ENCODE measurements around the gene ZNF512. TPM values are rescaled to one million over a fixed set of nuclear protein-coding genes. Genes with fewer than 3 reads are reported as not detected.
A peak's percentile ranks its signal among the peaks of the same experiment; 100 is the strongest.

The ZNF512 gene
- total and polyA plus RNA-seq, 2 experiments from 2014 or later, result 20.7 to 38.6 TPM

- TF ChIP-seq CTCF (IDR thresholded peaks at IDR 0.05; ENCODE audit: low read depth, low read length), result no peak
- H3K4me3 ChIP-seq, result peak overlapping the region; percentile 72
- no peaks in the 10 kb centered on the region for H3K9me3 ChIP-seq (ENCODE audit: low read depth)
- no peak overlapping the region for H3K27ac ChIP-seq
- no peaks in the 10 kb centered on the region for H3K27me3 ChIP-seq
- DNase-seq (ENCODE audit: low read depth in 1 of 2, low spot score in 1 of 2), result peak in 1 of 2 donors; percentile 16
- H3K36me3 ChIP-seq, result no peaks in the 10 kb centered on the region
- H3K4me1 ChIP-seq (ENCODE audit: low read depth), result peaks cover 3% of the 10 kb centered on the region
Observed at GRCh38 chr2:27583390-27583915, 611 bp downstream of the ZNF512 start.

GRCh38 chr2:27584597-27584996 lies 1.8 kb downstream of the ZNF512 start:
- Histone ChIP-seq H3K4me1 (ENCODE audit: low read depth) (peaks cover 3% of the 10 kb centered on the region), H3K27ac (no peak overlapping the region), H3K4me3 (no peak overlapping the region), H3K9me3 (ENCODE audit: low read depth) (no peaks in the 10 kb centered on the region), H3K27me3 (no peaks in the 10 kb centered on the region), H3K36me3 (no peaks in the 10 kb centered on the region)
- DNase-seq (ENCODE audit: low read depth in 1 of 2, low spot score in 1 of 2), result no peak
- no peak for TF ChIP-seq CTCF (IDR thresholded peaks at IDR 0.05; ENCODE audit: low read depth, low read length)

- Histone ChIP-seq H3K4me3 (no peak overlapping the region), H3K27me3 (no peaks in the 10 kb centered on the region), H3K36me3 (no peaks in the 10 kb centered on the region), H3K27ac (no peak overlapping the region), H3K9me3 (ENCODE audit: low read depth) (no peaks in the 10 kb centered on the region), H3K4me1 (ENCODE audit: low read depth) (peaks cover 3% of the 10 kb centered on the region)
- no peak for TF ChIP-seq CTCF (IDR thresholded peaks at IDR 0.05; ENCODE audit: low read depth, low read length)
- DNase-seq (ENCODE audit: low read depth in 1 of 2, low spot score in 1 of 2), result no peak
Observed at GRCh38 chr2:27587025-27587424, 4.2 kb downstream of the ZNF512 start.

GRCh38 chr2:27588308-27588707 lies 5.5 kb downstream of the ZNF512 start:
- DNase-seq (ENCODE audit: low read depth in 1 of 2, low spot score in 1 of 2), result no peak
- H3K9me3 ChIP-seq (ENCODE audit: low read depth), result no peaks in the 10 kb centered on the region
- no peak for TF ChIP-seq CTCF (IDR thresholded peaks at IDR 0.05; ENCODE audit: low read depth, low read length)

GRCh38 chr2:27591745-27592144 lies 8.9 kb downstream of the ZNF512 start:
- no peaks in the 10 kb centered on the region for H3K27me3 ChIP-seq
- no peaks in the 10 kb centered on the region for H3K36me3 ChIP-seq
- H3K27ac ChIP-seq, result no peak overlapping the region
- DNase-seq (ENCODE audit: low read depth in 1 of 2, low spot score in 1 of 2), result peak in 1 of 2 donors; percentile 4
- TF ChIP-seq CTCF (IDR thresholded peaks at IDR 0.05; ENCODE audit: low read depth, low read length), result no peak
- H3K4me1 ChIP-seq (ENCODE audit: low read depth), result no peaks in the 10 kb centered on the region
- H3K4me3 ChIP-seq, result no peak overlapping the region
- no peaks in the 10 kb centered on the region for H3K9me3 ChIP-seq (ENCODE audit: low read depth)

More at GRCh38 chr2:27588308-27588707, 5.5 kb downstream of the ZNF512 start:
- no peak overlapping the region for H3K27ac ChIP-seq
- H3K4me3 ChIP-seq, result no peak overlapping the region
- H3K4me1 ChIP-seq (ENCODE audit: low read depth), result peaks cover 2% of the 10 kb centered on the region
- H3K36me3 ChIP-seq, result no peaks in the 10 kb centered on the region
- H3K27me3 ChIP-seq, result no peaks in the 10 kb centered on the region
